Osteoblast (primary cell): ENCODE results near the gene GRIK4. TPM values are rescaled to one million over a fixed set of nuclear protein-coding genes. Genes with fewer than 3 reads are reported as not detected.

Source experiments
- DNase-seq: peaks from one replicate; pipeline ENCODE4 v3.0.0; 2011; ENCODE audit warnings: low spot score, mixed read lengths; ENCODE audit not compliant: insufficient read length; ENCODE audit errors: missing footprints
- H2AFZ ChIP-seq: 2 replicates; pipeline ENCODE4 v1.6.0; 2011; ENCODE audit warnings: mild to moderate bottlenecking, low read length
- H3K27ac ChIP-seq: 2 replicates; pipeline ENCODE4 v1.5.1; 2011; ENCODE audit warnings: mild to moderate bottlenecking, low read depth, low read length, moderate library complexity
- H3K27me3 ChIP-seq: 2 replicates; pipeline ENCODE4 v1.6.0; 2012; ENCODE audit warnings: mild to moderate bottlenecking, control low read depth, inconsistent platforms, low read length, moderate library complexity; ENCODE audit not compliant: insufficient read depth
- H3K36me3 ChIP-seq: 2 replicates; pipeline ENCODE4 v1.5.1; 2011; ENCODE audit warnings: mild to moderate bottlenecking, low read length, control low read depth, moderate library complexity; ENCODE audit not compliant: insufficient read depth
- H3K4me1 ChIP-seq: 2 replicates; pipeline ENCODE4 v1.5.1; 2011; ENCODE audit warnings: mild to moderate bottlenecking, low read length, control low read depth, moderate library complexity; ENCODE audit not compliant: insufficient read depth
- H3K4me2 ChIP-seq: 2 replicates; pipeline ENCODE4 v1.6.0; 2011; ENCODE audit warnings: mild to moderate bottlenecking, low read length; ENCODE audit not compliant: insufficient read depth
- H3K4me3 ChIP-seq: fragments of 200-600 bp; sonication (generic); 3 replicates; pipeline ENCODE4 v1.5.1; 2012; ENCODE audit warnings: mild to moderate bottlenecking, low read length, inconsistent platforms; ENCODE audit not compliant: insufficient read depth
- H3K79me2 ChIP-seq: 2 replicates; pipeline ENCODE4 v1.6.0; 2012; ENCODE audit warnings: mild to moderate bottlenecking, low read length, control low read depth, inconsistent platforms; ENCODE audit not compliant: insufficient read depth
- H3K9me3 ChIP-seq: 2 replicates; pipeline ENCODE4 v1.5.1; 2011; ENCODE audit warnings: low read depth, low read length, control low read depth
- H4K20me1 ChIP-seq: 2 replicates; pipeline ENCODE4 v1.6.0; 2012; ENCODE audit warnings: mild to moderate bottlenecking, low read length, control low read depth; ENCODE audit not compliant: insufficient read depth
- total RNA-seq: library from RNA; depleted of rRNA; stranded (reverse); fragments of >200 nt; gene quantifications from 2 replicates; pipeline ENCODE4 v1.2.3, GENCODE V29; 2012
- TF ChIP-seq, protein P1 (sequence below): IDR thresholded peaks from 2 replicates; pipeline ENCODE4 v1.5.1; 2011; ENCODE audit warnings: mild to moderate bottlenecking, low read depth, low read length, moderate library complexity; ENCODE audit errors: extremely low read depth

GRIK4 gene
- total RNA-seq, 1 donor, result under 0.01 TPM

- Histone ChIP-seq H3K36me3 (no peaks in the 10 kb centered on the region), H2AFZ (no peak overlapping the region)
These were observed 403.1 kb downstream of the GRIK4 start for GRCh38 chr11:120914601-120915000.

DNA sequence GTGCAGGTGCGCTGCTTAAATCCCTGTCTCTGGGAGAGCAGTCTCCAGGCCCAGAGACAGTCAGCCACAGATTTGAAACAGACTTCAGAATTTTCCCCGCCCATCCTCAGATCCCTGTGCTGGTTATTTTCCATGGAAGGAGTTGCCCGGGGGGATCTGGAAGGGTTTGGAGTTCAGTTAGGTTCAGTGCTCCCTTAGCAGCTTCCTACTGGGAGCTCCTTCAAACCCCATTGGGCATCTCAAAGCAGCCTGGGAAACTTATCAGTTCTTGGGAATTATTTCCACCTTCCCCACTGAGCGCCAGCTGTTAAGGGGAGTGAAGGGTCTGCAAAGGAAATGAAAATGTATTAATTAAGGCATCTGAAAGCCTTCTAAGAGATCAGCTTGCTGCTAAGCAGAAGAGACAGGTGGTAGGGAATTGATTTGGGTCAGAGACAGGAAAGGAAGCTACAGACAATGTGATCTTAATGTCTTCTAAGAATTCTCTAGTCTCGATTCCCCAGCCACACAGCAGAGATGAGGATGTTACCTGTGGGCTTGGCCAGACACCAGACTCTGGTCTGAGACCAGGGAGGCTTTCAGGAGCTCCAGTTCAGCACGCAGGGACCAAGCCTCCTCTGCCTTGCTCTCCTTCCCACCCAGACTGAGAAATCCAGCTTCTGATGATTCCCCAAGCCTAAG is 406.2 kb downstream of the GRIK4 start:
- TF ChIP-seq, protein P1, sequence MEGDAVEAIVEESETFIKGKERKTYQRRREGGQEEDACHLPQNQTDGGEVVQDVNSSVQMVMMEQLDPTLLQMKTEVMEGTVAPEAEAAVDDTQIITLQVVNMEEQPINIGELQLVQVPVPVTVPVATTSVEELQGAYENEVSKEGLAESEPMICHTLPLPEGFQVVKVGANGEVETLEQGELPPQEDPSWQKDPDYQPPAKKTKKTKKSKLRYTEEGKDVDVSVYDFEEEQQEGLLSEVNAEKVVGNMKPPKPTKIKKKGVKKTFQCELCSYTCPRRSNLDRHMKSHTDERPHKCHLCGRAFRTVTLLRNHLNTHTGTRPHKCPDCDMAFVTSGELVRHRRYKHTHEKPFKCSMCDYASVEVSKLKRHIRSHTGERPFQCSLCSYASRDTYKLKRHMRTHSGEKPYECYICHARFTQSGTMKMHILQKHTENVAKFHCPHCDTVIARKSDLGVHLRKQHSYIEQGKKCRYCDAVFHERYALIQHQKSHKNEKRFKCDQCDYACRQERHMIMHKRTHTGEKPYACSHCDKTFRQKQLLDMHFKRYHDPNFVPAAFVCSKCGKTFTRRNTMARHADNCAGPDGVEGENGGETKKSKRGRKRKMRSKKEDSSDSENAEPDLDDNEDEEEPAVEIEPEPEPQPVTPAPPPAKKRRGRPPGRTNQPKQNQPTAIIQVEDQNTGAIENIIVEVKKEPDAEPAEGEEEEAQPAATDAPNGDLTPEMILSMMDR, result no peak
- no peak for DNase-seq
- H4K20me1 ChIP-seq, result no peaks in the 10 kb centered on the region
- no peaks in the 10 kb centered on the region for H3K79me2 ChIP-seq
- H2AFZ ChIP-seq, result no peak overlapping the region
- no peak overlapping the region for H3K4me2 ChIP-seq
- no peaks in the 10 kb centered on the region for H3K36me3 ChIP-seq
- no peaks in the 10 kb centered on the region for H3K4me1 ChIP-seq
- no peak overlapping the region for H3K27ac ChIP-seq
- no peaks in the 10 kb centered on the region for H3K9me3 ChIP-seq
- no peak overlapping the region for H3K4me3 ChIP-seq
- peaks cover 2% of the 10 kb centered on the region for H3K27me3 ChIP-seq

More at GRCh38 chr11:120914601-120915000, 403.1 kb downstream of the GRIK4 start:
- Histone ChIP-seq H3K27ac (no peak overlapping the region), H3K27me3 (peaks cover 2% of the 10 kb centered on the region), H3K4me3 (no peak overlapping the region), H3K4me1 (no peaks in the 10 kb centered on the region), H3K79me2 (no peaks in the 10 kb centered on the region), H3K9me3 (no peaks in the 10 kb centered on the region), H3K4me2 (no peak overlapping the region), H4K20me1 (no peaks in the 10 kb centered on the region)
- TF ChIP-seq, protein P1, result no peak
- no peak for DNase-seq

GRCh38 chr11:120918257-120918656 is 406.7 kb downstream of the GRIK4 start:
- Histone ChIP-seq H3K4me1 (no peaks in the 10 kb centered on the region), H3K4me3 (no peak overlapping the region), H3K79me2 (no peaks in the 10 kb centered on the region), H3K4me2 (no peak overlapping the region), H3K27ac (no peak overlapping the region), H3K36me3 (no peaks in the 10 kb centered on the region), H4K20me1 (no peaks in the 10 kb centered on the region), H3K27me3 (peaks cover 2% of the 10 kb centered on the region), H2AFZ (no peak overlapping the region), H3K9me3 (no peaks in the 10 kb centered on the region)
- no peak for DNase-seq
- TF ChIP-seq, protein P1, result no peak

DNA sequence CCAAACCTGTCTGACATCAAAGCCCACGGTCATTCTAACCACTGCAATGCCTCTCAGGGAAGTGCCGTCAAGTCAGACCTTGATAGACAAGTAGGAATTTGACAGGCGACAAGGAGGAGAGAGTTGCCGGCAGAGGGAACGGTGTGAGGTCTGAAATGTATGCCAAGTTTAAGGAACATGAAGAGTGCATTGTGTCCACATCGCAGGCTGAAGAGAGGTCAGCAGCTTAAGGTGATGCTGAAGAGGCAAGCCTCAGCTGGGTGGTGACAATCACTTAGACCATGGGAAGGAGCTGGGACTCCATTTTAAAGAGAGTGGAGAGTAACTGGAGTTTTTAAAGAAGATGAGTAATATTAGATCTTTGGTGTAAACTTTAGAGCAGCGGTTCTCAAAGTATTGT is 407.5 kb downstream of the GRIK4 start:
- TF ChIP-seq, protein P1, result no peak
- Histone ChIP-seq H3K4me1 (no peaks in the 10 kb centered on the region), H3K9me3 (no peaks in the 10 kb centered on the region), H3K36me3 (no peaks in the 10 kb centered on the region), H3K4me2 (no peak overlapping the region), H3K27ac (no peak overlapping the region), H3K79me2 (no peaks in the 10 kb centered on the region), H4K20me1 (no peaks in the 10 kb centered on the region), H2AFZ (no peak overlapping the region), H3K4me3 (no peak overlapping the region), H3K27me3 (peaks cover 2% of the 10 kb centered on the region)
- DNase-seq, result no peak
